Germinal center (tissue), 1 donor: ENCODE measurements around the gene PLA2G1B.

Source experiments
- DNase-seq: peaks from one replicate; pipeline ENCODE4 v3.0.0; 2012; ENCODE audit warnings: mixed read lengths, low spot score

Gene PLA2G1B

GRCh38 chr12:120327593-120327992 lies at the start of gene PLA2G1B:
TSS of gene PLA2G1B (minus strand) at chr12:120327779. CDS start at chr12:120327753, 26 bp downstream.
- DNase-seq: no peak

- no peak for DNase-seq
Observed at GRCh38 chr12:120376934-120377572, 49.5 kb upstream of the PLA2G1B start.

- DNase-seq: no peak
Observed at GRCh38 chr12:120376416-120376815, 48.8 kb upstream of the PLA2G1B start.

GRCh38 chr12:120376009-120376408 lies 48.4 kb upstream of the PLA2G1B start:
- DNase-seq: no peak

GRCh38 chr12:120373683-120374082 lies 46.1 kb upstream of the PLA2G1B start:
- no peak for DNase-seq

GRCh38 chr12:120370343-120371243 lies 43.0 kb upstream of the PLA2G1B start:
- no peak for DNase-seq

GRCh38 chr12:120369603-120370342 lies 42.2 kb upstream of the PLA2G1B start:
- DNase-seq: no peak

GRCh38 chr12:120368789-120369602 lies 41.4 kb upstream of the PLA2G1B start, which contains the start of gene MSI1:
TSS of gene MSI1 (minus strand) at chr12:120369164. CDS start at chr12:120369091, 73 bp downstream.
- no peak for DNase-seq

- no peak for DNase-seq
Observed at GRCh38 chr12:120367924-120368788, 40.6 kb upstream of the PLA2G1B start.

GRCh38 chr12:120367233-120367923 lies 39.8 kb upstream of the PLA2G1B start:
- no peak for DNase-seq

- no peak for DNase-seq
Observed at GRCh38 chr12:120366845-120367232, 39.3 kb upstream of the PLA2G1B start.

- DNase-seq: no peak
Observed at GRCh38 chr12:120366341-120366705, 38.7 kb upstream of the PLA2G1B start.

GRCh38 chr12:120365675-120366340 lies 38.2 kb upstream of the PLA2G1B start:
- no peak for DNase-seq

GRCh38 chr12:120364487-120364886 lies 36.9 kb upstream of the PLA2G1B start:
- no peak for DNase-seq

GRCh38 chr12:120363274-120363855 lies 35.8 kb upstream of the PLA2G1B start:
- no peak for DNase-seq

- DNase-seq: no peak
Observed at GRCh38 chr12:120362516-120363273, 35.1 kb upstream of the PLA2G1B start.

- DNase-seq: peak; percentile 82
Observed at GRCh38 chr12:120361506-120362208, 34.1 kb upstream of the PLA2G1B start.

- DNase-seq: no peak
Observed at GRCh38 chr12:120359128-120359527, 31.5 kb upstream of the PLA2G1B start.
